ENCODE measurements around the gene IL17B.

- peak in 2 of 12 donors; percentile 7 to 10 for TF ChIP-seq CTCF (IDR thresholded peaks at IDR 0.05)
- peak in 1 of 2 donors; percentile 66 for TF ChIP-seq POLR2A (IDR thresholded peaks at IDR 0.05)
These were observed 27.3 kb upstream of the IL17B start for GRCh38 chr5:149406203-149406978.

All from heart left ventricle (tissue), 13 donors.